ENCODE results near the gene LIN54. TPM values are rescaled to one million over a fixed set of nuclear protein-coding genes. Genes with fewer than 3 reads are reported as not detected.

The LIN54 gene
- total RNA-seq, 1 experiment from 2014 or later, result 12.7 TPM

DNA sequence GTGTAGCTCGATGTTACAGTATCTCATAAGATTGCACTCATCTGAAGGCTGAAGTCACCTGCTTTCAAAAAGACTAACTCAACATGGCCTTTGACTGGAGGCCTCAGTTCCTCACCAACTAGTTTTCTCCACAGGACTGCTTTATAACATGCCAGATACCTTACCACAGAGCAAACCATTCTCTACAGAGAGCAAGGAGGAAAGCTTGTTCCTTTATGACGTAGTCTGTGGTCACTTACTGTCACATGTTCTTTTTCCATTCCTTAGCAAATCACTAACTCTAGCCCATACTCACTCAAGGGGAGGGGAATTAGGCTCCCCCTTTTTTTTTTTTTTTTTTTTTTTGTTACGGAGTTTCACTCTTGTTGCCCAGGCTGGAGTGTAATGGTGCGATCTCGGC is 106.9 kb downstream of the LIN54 start (continued):
- TF ChIP-seq ATF6 (CRISPR knock-in tag; IDR thresholded peaks at IDR 0.05), result no peak
- TF ChIP-seq GABPB1 (CRISPR knock-in tag; IDR thresholded peaks at IDR 0.05), result no peak
- no peak for TF ChIP-seq NR1H2 (CRISPR knock-in tag; IDR thresholded peaks at IDR 0.05)
- TF ChIP-seq ZNF423 (CRISPR knock-in tag; IDR thresholded peaks at IDR 0.05), result no peak
- TF ChIP-seq JUN (CRISPR knock-in tag; IDR thresholded peaks at IDR 0.05), result no peak
- TF ChIP-seq ESRRA (CRISPR knock-in tag; IDR thresholded peaks at IDR 0.05; ENCODE audit: borderline replicate concordance), result no peak
- TF ChIP-seq, protein P1, sequence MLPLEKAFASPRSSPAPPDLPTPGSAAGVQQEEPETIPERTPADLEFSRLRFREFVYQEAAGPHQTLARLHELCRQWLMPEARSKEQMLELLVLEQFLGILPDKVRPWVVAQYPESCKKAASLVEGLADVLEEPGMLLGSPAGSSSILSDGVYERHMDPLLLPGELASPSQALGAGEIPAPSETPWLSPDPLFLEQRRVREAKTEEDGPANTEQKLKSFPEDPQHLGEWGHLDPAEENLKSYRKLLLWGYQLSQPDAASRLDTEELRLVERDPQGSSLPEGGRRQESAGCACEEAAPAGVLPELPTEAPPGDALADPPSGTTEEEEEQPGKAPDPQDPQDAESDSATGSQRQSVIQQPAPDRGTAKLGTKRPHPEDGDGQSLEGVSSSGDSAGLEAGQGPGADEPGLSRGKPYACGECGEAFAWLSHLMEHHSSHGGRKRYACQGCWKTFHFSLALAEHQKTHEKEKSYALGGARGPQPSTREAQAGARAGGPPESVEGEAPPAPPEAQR (CRISPR knock-in tag; IDR thresholded peaks at IDR 0.05), result no peak
- no peak for TF ChIP-seq SOX15 (CRISPR knock-in tag; IDR thresholded peaks at IDR 0.05)
- TF ChIP-seq GTF2I (CRISPR knock-in tag; conservative IDR thresholded peaks at IDR 0.05), result no peak
- TF ChIP-seq, protein P2, sequence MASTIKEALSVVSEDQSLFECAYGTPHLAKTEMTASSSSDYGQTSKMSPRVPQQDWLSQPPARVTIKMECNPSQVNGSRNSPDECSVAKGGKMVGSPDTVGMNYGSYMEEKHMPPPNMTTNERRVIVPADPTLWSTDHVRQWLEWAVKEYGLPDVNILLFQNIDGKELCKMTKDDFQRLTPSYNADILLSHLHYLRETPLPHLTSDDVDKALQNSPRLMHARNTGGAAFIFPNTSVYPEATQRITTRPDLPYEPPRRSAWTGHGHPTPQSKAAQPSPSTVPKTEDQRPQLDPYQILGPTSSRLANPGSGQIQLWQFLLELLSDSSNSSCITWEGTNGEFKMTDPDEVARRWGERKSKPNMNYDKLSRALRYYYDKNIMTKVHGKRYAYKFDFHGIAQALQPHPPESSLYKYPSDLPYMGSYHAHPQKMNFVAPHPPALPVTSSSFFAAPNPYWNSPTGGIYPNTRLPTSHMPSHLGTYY (CRISPR knock-in tag; IDR thresholded peaks at IDR 0.05), result no peak
- TF ChIP-seq, protein P3, sequence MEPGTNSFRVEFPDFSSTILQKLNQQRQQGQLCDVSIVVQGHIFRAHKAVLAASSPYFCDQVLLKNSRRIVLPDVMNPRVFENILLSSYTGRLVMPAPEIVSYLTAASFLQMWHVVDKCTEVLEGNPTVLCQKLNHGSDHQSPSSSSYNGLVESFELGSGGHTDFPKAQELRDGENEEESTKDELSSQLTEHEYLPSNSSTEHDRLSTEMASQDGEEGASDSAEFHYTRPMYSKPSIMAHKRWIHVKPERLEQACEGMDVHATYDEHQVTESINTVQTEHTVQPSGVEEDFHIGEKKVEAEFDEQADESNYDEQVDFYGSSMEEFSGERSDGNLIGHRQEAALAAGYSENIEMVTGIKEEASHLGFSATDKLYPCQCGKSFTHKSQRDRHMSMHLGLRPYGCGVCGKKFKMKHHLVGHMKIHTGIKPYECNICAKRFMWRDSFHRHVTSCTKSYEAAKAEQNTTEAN (CRISPR knock-in tag; IDR thresholded peaks at IDR 0.05), result no peak

DNA sequence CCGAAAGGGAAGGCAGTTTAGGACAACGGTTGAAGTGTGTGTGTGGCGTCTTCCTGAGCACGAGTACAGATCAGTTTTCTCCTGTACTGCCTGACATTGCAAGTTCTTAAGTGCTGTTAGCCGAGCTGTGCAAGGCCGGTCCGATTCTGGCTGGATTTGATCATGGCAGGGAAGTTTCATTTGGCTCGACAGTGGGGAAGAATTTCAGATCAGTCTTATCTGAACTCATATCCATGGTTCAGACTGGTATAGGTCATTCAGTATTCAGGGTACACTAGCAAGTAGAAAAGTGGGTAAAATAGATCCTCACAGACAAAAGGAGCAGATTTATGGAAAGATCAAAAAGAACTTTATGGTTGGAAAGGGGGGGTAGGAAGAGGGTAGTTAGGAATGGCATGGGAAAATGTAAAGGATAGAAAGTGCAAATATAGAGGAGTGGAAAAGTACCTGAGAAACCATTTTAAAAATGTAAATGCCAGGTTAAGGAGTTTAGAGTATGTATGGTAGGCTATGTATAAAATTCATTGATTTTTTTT is 109.4 kb downstream of the LIN54 start:
- ChIA-PET CTCF (interaction anchor here (1.5 to 2.1 kb wide), 3 partner anchors 49 to 162 kb away, joined by 3 to 10 read pairs (median 5); partner anchors contain the start of gene COPS4), POLR2A (interaction anchor here (1.0 to 2.1 kb wide), 3 partner anchors 9 to 472 kb away, joined by 3 to 9 read pairs (median 4); partner anchors contain the start of gene COPS4)
- peak; percentile 2; the same call in 1 of the 2 replicates for TF ChIP-seq SP1 (CRISPR knock-in tag; conservative IDR thresholded peaks at IDR 0.05)
- TF ChIP-seq CBFB (CRISPR knock-in tag; IDR thresholded peaks at IDR 0.05; ENCODE audit: low read depth), result no peak
- TF ChIP-seq MYBL2 (CRISPR knock-in tag; IDR thresholded peaks at IDR 0.05), result peak; percentile 65; the same call in 1 of the 2 replicates
- TF ChIP-seq NFE2L1 (CRISPR knock-in tag; IDR thresholded peaks at IDR 0.05), result peak; percentile 20; the same call in 1 of the 2 replicates
- TF ChIP-seq FOXJ3 (CRISPR knock-in tag; IDR thresholded peaks at IDR 0.05; ENCODE audit: borderline replicate concordance), result no peak
- DNase-seq (ENCODE audit: low spot score), result no peak
- no peaks in the 10 kb centered on the region for H3K9me3 Mint-ChIP-seq
- peaks cover 17% of the 10 kb centered on the region for H3K4me1 Mint-ChIP-seq
- H3K4me3 Mint-ChIP-seq, result no peak overlapping the region
- H3K27ac Mint-ChIP-seq, result no peak overlapping the region
- no peak for ATAC-seq
- H3K36me3 Mint-ChIP-seq, result peaks cover 21% of the 10 kb centered on the region
- no peaks in the 10 kb centered on the region for H3K27me3 Mint-ChIP-seq (ENCODE audit: low read depth)

GRCh38 chr4:82900411-82901182 is 110.0 kb downstream of the LIN54 start, which contains the start of gene THAP9:
THAP9 (plus strand) TSS chr4:82900735; CDS start chr4:82900803, 68 bp downstream.
- Mint-ChIP-seq H3K27ac (no peak within 1 kb of the TSS), H3K4me1 (peaks cover 17% of the 10 kb centered on the region), H3K4me3 (no peak within 1 kb of the TSS), H3K36me3 (peaks cover 20% of the 10 kb centered on the region), H3K27me3 (ENCODE audit: low read depth) (no peaks in the 10 kb centered on the region), H3K9me3 (no peaks in the 10 kb centered on the region)
- CTCF ChIA-PET, result interaction anchor here (1.5 to 2.1 kb wide), 3 partner anchors 49 to 162 kb away, joined by 3 to 10 read pairs (median 5); partner anchors contain the start of gene COPS4
- ATAC-seq (peak; percentile 99), DNase-seq (ENCODE audit: low spot score) (peak; percentile 96)
- POLR2A ChIA-PET, result interaction anchor here (1.0 to 2.1 kb wide), 4 partner anchors 8 to 471 kb away, joined by 3 to 9 read pairs (median 4); partner anchors contain the start of gene COPS4
- TF ChIP-seq OVOL2 (CRISPR knock-in tag; IDR thresholded peaks at IDR 0.05; ENCODE audit: borderline replicate concordance) (no peak), MYBL2 (CRISPR knock-in tag; IDR thresholded peaks at IDR 0.05) (peak; percentile 75; the same call in 1 of the 2 replicates), FOXP1 (CRISPR knock-in tag; IDR thresholded peaks at IDR 0.05; ENCODE audit: borderline replicate concordance) (peak; percentile 30; the same call in 1 of the 2 replicates), ESRRA (CRISPR knock-in tag; IDR thresholded peaks at IDR 0.05; ENCODE audit: borderline replicate concordance) (0 out of 2 replicates have a peak, but pooled peaks have one; percentile 43), GRHL2 (CRISPR knock-in tag; IDR thresholded peaks at IDR 0.05; ENCODE audit: insufficient replicate concordance, severe bottlenecking) (no peak), IRF2 (CRISPR knock-in tag; IDR thresholded peaks at IDR 0.05; ENCODE audit: borderline replicate concordance, low read depth) (no peak), ZNF317 (CRISPR knock-in tag; IDR thresholded peaks at IDR 0.05; ENCODE audit: borderline replicate concordance, low read depth) (peak; percentile 26; the same call in 1 of the 2 replicates)
- TF ChIP-seq, protein P4, sequence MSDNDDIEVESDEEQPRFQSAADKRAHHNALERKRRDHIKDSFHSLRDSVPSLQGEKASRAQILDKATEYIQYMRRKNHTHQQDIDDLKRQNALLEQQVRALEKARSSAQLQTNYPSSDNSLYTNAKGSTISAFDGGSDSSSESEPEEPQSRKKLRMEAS (CRISPR knock-in tag; IDR thresholded peaks at IDR 0.05), result peak; percentile 92
- TF ChIP-seq, protein P5, sequence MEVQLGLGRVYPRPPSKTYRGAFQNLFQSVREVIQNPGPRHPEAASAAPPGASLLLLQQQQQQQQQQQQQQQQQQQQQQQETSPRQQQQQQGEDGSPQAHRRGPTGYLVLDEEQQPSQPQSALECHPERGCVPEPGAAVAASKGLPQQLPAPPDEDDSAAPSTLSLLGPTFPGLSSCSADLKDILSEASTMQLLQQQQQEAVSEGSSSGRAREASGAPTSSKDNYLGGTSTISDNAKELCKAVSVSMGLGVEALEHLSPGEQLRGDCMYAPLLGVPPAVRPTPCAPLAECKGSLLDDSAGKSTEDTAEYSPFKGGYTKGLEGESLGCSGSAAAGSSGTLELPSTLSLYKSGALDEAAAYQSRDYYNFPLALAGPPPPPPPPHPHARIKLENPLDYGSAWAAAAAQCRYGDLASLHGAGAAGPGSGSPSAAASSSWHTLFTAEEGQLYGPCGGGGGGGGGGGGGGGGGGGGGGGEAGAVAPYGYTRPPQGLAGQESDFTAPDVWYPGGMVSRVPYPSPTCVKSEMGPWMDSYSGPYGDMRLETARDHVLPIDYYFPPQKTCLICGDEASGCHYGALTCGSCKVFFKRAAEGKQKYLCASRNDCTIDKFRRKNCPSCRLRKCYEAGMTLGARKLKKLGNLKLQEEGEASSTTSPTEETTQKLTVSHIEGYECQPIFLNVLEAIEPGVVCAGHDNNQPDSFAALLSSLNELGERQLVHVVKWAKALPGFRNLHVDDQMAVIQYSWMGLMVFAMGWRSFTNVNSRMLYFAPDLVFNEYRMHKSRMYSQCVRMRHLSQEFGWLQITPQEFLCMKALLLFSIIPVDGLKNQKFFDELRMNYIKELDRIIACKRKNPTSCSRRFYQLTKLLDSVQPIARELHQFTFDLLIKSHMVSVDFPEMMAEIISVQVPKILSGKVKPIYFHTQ (CRISPR knock-in tag; IDR thresholded peaks at IDR 0.05), result no peak
